Spleen (tissue), 7 donors: ENCODE results near the gene SLC5A7.

Experiments used
- CTCF ChIP-seq, 11 experiments: fragments of 200-600 bp in 7 of 11; fragments of 450-650 bp in 4 of 11; sonication (generic) in 4 of 11; IDR thresholded peaks in 8 of 11; conservative IDR thresholded peaks in 3 of 11; 1 replicate in 7 of 11; 2 replicates in 4 of 11; pipeline versions ENCODE4 v1.4.0 to v1.8.0; 2016 to 2021; ENCODE audit warnings: antibody characterized with exemption in 11 of 11, inconsistent platforms in 4 of 11, mild to moderate bottlenecking in 1 of 11
- POLR2A ChIP-seq, 3 donors: fragments of 450-650 bp; IDR thresholded peaks; one replicate each; pipeline ENCODE4 v1.5.1; 2017; ENCODE audit warnings: antibody characterized with exemption in 3 of 3, mild to moderate bottlenecking in 1 of 3
- donor health status: DM: no; HTN: no; CAD: no; lungs with moderate emphysema.
- donor health status: DM: no; HTN: no; CAD: no.
- donor health status: DM: no; HTN: no; CAD: no.

GRCh38 chr2:108029912-108030311 lies 43.6 kb downstream of the SLC5A7 start:
- no peak for TF ChIP-seq CTCF (IDR thresholded peaks at IDR 0.05 in 8 of 11, conservative IDR thresholded peaks at IDR 0.05 in 3 of 11)
- TF ChIP-seq POLR2A (IDR thresholded peaks at IDR 0.05), result no peak
